Stimulated activated CD8-positive, alpha-beta memory T cell treated with anti-CD3 and anti-CD28 coated beads, Interleukin-7, amount 100 ng/mL, for 24 hours (primary cell): ENCODE results near the gene CABLES1.
"Not testable (repeated sequence)": the region's sequence is repeated elsewhere in the genome, so short reads cannot be mapped to it uniquely, and the experiment has no call there.

ENCODE experiments used
- DNase-seq: peaks from one replicate; pipeline ENCODE4 v3.0.0-alpha.2; 2020; ENCODE audit warnings: low read depth

Gene CABLES1

DNA sequence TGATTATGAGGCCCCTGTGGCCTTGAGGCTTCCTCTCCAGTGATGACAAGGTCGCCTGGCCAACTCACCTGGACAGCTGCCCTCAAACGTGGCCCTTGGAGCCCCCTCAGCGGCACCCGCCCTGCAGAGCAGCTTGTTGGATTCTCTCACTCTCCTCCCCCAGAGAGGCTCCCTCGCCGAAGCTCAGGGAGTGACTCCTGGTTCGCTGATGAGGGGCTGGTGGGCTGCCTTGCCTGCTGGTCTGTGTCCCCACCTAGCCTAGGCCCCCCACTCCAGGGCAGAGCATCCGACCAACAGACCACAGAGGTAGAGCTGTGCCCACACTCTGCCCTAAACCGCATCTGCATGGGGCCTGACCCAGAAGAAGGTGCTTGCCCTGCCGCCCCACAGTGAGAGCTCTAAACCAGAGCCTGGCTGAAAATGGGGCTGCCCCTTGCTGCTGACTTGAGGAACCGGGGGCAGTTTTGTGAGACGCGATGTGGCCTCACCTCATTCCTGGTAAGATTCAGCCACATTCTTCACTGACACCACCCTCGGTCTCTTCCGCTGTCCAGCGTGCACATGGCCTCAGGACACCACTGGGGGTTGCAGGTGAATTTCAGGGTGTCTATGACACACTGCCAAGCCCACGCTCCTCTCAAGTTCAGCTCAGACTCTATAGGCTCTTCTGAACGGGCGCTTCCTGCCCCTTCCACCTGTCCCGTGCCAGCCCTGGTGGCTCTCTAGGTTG lies 131.6 kb downstream of the CABLES1 start:
- DNase-seq = no peak

GRCh38 chr18:23267447-23267776 lies 132.1 kb downstream of the CABLES1 start:
- DNase-seq = no peak

DNA sequence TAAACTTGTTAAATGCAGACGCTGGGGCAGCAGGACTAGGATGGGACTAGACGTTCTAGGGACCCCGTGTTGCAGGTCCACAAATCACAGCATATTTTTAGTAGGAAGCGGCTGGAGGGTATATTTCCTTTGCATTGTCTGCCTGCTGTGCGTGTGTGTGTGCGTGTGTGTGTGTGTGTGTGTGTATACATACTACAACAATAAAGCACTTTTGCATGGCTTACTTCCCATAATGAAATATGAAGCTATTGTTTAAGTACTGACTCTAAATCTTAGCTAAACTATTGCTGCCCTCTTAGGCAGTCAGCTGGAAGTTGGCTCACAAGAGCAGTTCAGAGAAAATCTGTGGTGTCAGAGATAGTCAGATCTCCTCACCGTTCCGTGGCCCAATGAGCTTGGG lies 133.4 kb downstream of the CABLES1 start:
- DNase-seq = no peak

DNA sequence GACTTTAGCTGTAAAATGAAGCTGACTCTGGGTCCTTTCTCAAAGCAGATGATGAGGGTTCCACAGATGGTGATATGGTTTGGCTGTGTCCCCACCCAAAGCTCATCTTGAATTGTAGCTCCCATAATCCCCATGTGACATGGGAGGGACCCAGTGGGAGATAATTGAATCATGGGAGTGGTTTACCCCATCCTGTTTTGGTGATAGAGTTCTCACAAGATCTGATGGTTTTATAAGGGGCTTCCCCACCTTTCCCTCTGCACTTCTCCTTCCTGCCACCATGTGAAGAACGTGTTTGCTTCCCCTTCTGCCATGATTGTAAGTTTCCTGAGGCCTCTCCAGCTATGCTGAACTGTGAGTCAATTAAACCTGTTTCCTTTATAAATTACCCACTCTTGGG lies 133.8 kb downstream of the CABLES1 start:
- DNase-seq = not testable (repeated sequence)

- DNase-seq = no peak
Observed at GRCh38 chr18:23269928-23270327, 134.6 kb downstream of the CABLES1 start.

- DNase-seq = no peak
Observed at GRCh38 chr18:23270986-23271680, 135.8 kb downstream of the CABLES1 start.

- no peak for DNase-seq
Observed at GRCh38 chr18:23272498-23273232, 137.4 kb downstream of the CABLES1 start.

- no peak for DNase-seq
Observed at GRCh38 chr18:23273443-23273966, 138.2 kb downstream of the CABLES1 start.

DNA sequence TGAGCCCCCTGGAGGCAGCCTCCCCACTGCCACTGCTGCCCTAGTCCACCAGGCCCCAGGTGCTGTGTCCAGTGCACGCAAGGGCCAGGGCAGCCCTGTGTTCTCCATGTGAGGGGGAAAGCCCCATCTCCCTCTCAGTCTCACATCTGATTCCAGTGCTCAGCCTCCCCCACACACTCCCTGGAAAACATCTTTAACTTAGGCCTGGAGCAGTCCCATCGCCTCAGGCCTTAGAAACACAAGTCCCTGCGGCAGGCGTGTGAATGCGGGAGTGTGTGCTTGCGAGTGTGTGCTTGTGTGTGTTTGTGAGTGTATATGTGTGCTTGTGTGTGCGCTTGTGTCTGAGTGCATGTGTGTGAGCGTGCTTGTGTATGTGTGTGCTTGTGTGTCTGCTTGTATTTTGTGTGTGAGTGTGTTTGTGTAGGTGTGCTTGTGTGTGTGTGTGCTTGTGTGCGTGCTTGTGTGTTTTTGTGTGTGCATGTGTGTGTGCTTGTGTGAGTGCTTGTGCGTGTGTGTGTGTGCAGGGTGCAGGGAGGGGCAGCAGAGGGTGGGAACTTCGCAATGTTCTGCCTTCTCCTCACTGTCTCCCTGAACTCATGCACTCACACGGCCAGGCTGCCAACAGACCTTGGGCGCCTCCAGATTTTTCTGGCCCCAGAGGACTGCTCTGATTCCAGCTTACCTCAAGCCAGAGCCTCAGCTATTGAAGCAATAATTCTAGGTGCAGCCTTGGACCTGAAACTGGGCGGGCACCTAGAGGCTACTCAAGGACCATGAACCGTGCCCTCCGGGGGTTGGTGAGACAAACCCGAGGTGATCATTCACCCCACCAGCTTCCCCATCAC lies 139.6 kb downstream of the CABLES1 start:
- no peak for DNase-seq

DNA sequence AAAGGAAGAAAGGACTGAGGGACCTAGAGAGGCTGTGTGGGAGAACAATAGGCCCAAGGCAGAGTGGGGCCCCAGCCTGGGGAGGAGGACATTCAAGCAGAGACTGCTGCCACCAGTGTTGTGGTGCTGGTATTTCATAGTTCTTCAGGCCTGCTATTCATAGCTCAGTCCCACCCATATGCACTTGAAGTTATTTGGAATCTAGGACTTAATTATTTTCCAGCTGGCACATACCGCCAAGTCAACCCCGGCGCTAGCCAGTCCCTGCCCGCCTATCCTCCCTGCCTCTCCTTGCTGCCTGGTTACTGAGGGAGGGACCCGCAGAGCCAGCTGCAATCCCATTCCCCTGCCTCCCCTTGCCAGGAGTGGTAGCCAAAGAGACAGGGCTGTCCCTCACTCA lies 141.2 kb downstream of the CABLES1 start:
- no peak for DNase-seq

DNA sequence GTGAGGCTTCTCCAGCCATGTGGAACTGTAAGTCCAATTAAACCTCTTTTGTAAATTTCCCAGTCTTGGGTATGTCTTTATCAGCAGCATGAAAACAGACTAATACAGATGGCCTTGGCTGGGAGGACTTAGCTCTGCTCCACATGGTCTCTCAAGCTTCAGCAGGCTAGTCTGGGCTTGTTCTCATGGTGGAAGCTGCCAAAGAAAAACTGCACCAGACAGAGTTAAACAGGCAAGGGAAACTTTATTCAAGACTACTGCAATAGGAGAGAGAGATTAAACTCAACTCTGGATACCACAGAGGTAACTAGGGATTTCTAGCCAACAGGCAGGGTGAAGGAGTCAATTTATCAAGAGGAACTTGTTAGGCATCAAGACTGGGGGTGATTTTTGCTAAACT lies 142.1 kb downstream of the CABLES1 start:
- no peak for DNase-seq

GRCh38 chr18:23279931-23280330 lies 144.6 kb downstream of the CABLES1 start:
- DNase-seq = no peak

DNA sequence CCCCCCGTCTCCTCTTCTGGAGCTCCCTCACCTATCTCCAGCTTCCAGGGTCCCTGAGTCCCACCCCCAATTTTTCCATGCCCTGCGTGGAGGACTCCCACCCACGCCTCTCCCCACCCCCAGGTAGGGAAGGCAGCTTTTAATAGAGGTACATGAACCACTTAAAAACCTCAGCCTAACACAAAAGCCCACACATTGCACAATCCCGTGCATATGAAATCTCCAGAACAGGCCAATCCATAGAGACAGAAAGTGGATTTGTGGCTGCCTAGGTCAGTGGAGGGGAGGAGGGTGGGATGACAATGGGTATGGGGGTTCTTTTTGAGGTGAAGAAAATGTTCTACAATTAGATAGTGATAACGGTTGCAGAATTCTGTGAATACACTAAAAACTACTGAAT lies 145.6 kb downstream of the CABLES1 start:
- no peak for DNase-seq

DNA sequence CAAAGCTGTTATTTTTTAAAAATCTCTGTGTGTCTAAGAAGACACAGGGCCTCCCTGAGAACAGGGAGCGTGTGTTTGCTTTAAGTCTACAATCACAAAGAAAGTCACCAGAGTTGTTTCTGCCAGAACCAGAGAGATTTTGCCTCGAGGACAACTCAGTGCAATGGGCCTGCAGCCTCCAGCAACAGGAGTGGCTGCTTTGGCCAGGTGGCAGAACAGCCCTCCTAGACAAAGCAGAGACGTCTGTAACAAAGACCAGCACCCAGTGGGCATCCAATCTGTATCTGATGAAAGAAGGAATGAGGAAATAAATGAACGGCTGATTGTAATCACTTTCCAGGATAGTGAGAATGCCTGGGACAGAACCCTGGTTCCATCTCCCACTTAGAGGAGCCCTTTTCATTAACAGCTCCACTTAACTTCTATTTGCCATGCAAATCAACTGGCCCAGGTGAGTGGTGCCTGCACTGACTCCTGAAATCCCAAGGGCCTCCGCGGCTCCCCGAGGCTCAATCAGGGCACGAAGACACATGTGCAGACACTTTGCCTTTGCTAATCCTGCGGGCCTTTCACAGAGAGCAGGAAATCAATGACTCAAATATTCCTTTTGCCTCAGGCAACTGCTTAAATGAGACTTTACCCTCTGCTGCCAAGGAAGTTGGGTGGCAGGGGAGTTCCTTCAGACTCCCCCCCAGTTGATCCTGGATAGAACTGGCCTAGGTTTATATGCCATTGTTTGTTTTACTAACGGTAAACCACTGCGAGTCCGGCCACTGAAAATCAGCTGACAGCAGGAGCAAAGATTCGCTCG lies 146.5 kb downstream of the CABLES1 start:
- no peak for DNase-seq

- no peak for DNase-seq
Observed at GRCh38 chr18:23282437-23282781, 147.1 kb downstream of the CABLES1 start.

GRCh38 chr18:23283916-23284430 lies 148.7 kb downstream of the CABLES1 start:
- no peak for DNase-seq

DNA sequence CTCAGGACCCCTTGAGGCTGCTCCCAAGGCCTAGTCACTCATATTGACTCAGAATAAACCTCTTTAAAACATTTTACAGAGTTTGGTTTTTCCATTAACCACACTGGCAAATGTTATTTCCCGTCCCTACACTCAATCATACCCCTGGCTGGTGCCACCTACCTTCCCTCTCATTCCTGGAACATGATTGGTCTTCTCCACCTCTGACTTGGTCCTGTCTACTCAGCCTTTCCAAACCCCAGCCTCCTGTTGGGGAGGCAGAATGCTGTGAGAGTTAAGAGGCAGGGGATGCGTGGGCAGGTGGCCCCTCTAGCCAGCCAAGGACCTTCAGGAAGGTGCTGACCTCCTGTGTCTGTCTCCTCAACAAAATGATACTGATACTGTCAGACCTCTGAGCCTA lies 149.3 kb downstream of the CABLES1 start:
- no peak for DNase-seq

GRCh38 chr18:23285581-23285980 lies 150.3 kb downstream of the CABLES1 start:
- not testable (repeated sequence) for DNase-seq

- DNase-seq = no peak
Observed at GRCh38 chr18:23291456-23292205, 156.3 kb downstream of the CABLES1 start.

GRCh38 chr18:23300231-23300805 lies 165.0 kb downstream of the CABLES1 start:
- no peak for DNase-seq
